ENCODE data around the gene ZDHHC14.

Gene ZDHHC14

DNA sequence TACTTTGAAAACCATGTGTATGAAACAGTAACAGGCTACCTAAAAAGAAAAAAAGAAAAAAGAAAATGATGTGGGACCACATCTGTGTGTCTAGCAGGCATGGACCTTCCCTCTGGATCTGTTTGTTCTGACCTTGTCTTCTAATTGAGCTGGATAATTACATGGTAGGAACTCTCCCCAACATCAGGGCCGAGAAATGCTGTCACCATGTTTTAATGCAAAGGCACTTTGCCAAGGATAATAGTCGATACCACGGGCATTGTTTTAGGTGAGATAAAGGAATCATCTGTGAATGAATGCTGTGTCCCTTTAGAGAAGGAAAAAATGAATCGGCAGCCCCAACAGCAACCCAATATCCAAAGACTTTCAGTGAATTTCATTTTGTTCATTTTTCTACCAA is 149.1 kb downstream of the ZDHHC14 start:
- no peak overlapping the region for H3K4me3 ChIP-seq (ENCODE audit: low read length)
- no peak for TF ChIP-seq ZNF274 (IDR thresholded peaks at IDR 0.05; ENCODE audit: low read depth, low read length)

GRCh38 chr6:157530724-157531168 is 149.8 kb downstream of the ZDHHC14 start:
- H3K4me3 ChIP-seq (ENCODE audit: low read length) = no peak overlapping the region
- TF ChIP-seq ZNF274 (IDR thresholded peaks at IDR 0.05; ENCODE audit: low read depth, low read length) = no peak

DNA sequence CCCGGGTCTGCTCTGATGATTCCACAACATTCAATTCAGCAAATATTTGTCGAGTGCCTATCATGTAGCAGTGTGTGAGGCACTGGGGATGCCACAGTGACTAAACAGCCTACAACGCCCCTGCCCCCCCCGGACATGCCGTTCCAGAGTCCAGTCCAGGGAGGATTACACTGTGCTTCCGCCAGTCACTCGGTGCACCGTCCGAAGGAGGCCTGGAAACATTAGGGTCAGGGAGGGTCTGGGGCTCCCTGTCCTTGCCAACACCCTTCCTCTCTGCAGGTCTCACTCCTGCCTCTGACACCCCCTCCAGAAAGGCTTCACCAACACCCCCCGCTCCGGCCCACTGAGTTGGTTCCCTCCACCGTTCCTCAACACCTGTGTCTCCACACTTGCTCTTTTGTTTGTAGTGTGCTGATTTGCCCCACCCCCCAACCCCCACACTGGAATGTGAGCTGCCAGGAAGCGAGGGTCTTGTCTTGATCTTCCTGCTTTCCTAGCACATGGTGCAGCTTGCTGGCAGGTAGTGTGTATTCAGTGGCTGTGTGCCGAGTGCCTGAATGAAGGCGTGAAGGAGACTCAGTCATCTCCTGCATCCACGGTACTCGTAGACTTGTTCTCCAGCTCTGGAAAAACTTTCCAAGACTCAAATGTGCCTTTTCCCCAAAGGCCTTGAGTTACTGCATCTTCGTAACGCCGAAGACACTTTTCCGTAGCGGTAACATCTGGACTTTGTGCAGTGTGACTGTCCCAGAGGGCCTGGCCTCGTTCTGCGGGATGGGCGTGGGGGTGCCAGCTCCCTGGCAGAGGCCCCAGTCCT is 150.4 kb downstream of the ZDHHC14 start:
- TF ChIP-seq ZNF274 (IDR thresholded peaks at IDR 0.05; ENCODE audit: low read depth, low read length) = no peak
- no peak overlapping the region for H3K4me3 ChIP-seq (ENCODE audit: low read length)

DNA sequence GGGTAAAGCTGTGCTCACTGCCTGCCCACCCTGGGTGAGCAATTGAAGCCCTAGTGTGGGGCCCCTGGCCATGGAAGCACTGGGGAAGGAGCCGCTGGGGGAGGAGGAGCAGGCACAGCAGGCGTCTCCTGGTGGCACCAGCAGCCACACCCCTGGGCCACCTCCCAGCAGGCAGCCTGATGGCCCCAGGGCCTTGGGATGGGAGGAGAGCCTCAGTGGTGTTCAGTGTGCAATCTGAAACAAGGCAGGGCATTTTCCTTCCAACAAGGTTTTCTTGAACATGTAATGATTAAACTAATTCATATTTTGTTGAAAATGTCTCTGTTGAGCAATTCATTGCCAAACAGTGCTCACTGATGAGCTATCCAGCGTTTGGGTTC is 151.0 kb downstream of the ZDHHC14 start:
- H3K4me3 ChIP-seq (ENCODE audit: low read length) = no peak overlapping the region
- TF ChIP-seq ZNF274 (IDR thresholded peaks at IDR 0.05; ENCODE audit: low read depth, low read length) = no peak

- TF ChIP-seq ZNF274 (IDR thresholded peaks at IDR 0.05; ENCODE audit: low read depth, low read length) = no peak
- H3K4me3 ChIP-seq (ENCODE audit: low read length) = no peak overlapping the region
These were observed 152.3 kb downstream of the ZDHHC14 start for GRCh38 chr6:157533048-157533871.

- H3K4me3 ChIP-seq (ENCODE audit: low read length) = no peak overlapping the region
- no peak for TF ChIP-seq ZNF274 (IDR thresholded peaks at IDR 0.05; ENCODE audit: low read depth, low read length)
These were observed 153.3 kb downstream of the ZDHHC14 start for GRCh38 chr6:157534134-157534871.

DNA sequence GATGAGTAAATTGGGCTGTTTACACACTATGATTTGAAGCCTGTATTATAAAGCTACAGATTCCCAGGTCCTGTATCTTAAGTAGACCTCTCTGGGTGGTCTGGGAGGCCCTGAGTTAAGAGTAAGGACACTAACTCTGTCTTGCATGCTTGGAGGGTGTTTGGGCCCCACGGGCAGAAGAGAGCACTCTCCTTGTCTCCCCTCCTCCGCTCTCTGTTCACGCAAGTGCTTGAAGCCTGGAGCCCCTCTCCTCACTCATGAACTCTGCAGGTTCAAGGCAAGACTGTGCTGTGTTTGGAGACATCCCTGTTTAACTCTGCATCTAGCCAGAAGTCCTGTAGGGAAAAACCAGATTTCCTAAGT is 154.0 kb downstream of the ZDHHC14 start:
- no peak for TF ChIP-seq ZNF274 (IDR thresholded peaks at IDR 0.05; ENCODE audit: low read depth, low read length)
- no peak overlapping the region for H3K4me3 ChIP-seq (ENCODE audit: low read length)

DNA sequence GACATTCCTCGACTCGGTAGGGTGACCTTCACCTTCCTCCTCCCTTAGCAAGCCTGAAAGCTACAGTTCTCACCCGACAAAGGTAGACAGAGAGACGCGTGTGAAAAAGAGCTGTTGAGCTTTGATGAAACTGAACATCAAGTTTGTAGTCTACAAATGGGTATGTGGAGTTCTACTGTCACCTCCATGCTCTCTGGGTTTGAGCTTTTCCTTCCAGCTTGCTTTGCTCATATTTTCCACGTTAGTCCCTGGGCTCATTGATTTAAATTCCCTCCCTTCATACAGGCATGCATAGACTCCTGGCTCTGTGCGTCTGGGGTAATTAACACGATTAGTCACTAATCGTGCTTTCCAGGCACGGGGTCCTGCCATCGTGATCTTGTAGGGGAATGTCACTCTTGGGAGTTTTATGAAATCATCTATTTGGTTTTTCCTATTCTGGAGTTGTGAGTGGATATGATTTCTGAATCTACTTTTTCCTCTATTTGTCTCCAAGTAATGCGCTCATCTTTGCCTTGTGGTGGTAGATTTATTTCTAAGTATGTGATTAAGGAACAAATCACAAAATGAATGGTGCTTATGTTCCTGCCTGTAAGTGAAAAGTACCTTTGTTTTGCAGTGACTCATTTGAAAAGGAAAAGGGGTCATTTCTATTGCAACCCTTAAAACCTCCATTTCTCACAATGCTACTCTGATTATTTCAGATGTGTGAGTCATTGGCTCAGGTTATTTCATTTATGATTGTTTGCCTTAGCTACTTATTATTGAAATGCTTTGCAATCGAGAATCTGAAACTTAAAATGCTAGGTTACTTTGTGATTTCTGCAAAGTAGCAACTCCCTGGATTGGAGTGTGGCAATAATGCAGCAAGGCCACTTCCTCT is 154.6 kb downstream of the ZDHHC14 start:
- H3K4me3 ChIP-seq (ENCODE audit: low read length) = no peak overlapping the region
- TF ChIP-seq ZNF274 (IDR thresholded peaks at IDR 0.05; ENCODE audit: low read depth, low read length) = no peak

DNA sequence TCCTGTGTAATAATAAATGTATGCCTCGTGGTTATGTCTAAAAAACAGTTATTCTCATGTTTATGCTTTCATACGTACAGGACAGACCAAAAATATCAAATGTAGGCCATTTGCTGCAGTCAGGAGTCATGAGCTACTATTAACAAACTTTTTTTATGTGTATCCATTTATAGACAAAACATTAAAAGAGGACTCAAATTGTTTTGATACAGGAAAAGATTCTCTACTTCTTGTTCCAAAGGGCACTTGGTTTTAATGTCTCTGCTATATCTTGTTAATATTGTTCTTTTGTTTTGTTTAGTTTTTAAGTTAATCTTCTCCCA is 155.2 kb downstream of the ZDHHC14 start:
- TF ChIP-seq ZNF274 (IDR thresholded peaks at IDR 0.05; ENCODE audit: low read depth, low read length) = no peak
- H3K4me3 ChIP-seq (ENCODE audit: low read length) = no peak overlapping the region

- TF ChIP-seq ZNF274 (IDR thresholded peaks at IDR 0.05; ENCODE audit: low read depth, low read length) = no peak
- H3K4me3 ChIP-seq (ENCODE audit: low read length) = no peak overlapping the region
These were observed 156.6 kb downstream of the ZDHHC14 start for GRCh38 chr6:157537556-157537955.

- TF ChIP-seq ZNF274 (IDR thresholded peaks at IDR 0.05; ENCODE audit: low read depth, low read length) = no peak
- H3K4me3 ChIP-seq (ENCODE audit: low read length) = no peak overlapping the region
These were observed 157.2 kb downstream of the ZDHHC14 start for GRCh38 chr6:157538168-157538567.

DNA sequence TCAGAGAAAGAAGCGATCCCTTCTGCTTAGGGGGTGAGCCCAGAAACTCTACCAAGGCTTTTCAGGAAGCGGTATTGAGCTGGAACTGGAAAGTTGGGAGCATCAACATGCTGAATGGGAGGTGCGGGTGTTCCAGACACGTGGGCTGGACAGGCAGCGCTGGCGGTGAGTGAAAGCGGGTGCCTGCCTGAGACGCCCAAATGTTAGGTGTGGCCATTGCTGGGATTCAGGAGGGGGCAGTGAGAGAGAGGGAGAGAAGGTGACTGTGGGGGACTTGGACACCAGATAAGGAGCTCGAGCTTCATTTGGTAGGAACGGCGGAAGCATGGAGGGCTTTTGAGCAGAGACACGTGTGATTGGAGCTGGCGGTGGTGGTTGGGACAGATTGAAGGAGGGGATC is 157.7 kb downstream of the ZDHHC14 start:
- TF ChIP-seq ZNF274 (IDR thresholded peaks at IDR 0.05; ENCODE audit: low read depth, low read length) = no peak
- H3K4me3 ChIP-seq (ENCODE audit: low read length) = no peak overlapping the region

- TF ChIP-seq ZNF274 (IDR thresholded peaks at IDR 0.05; ENCODE audit: low read depth, low read length) = no peak
- H3K4me3 ChIP-seq (ENCODE audit: low read length) = no peak overlapping the region
These were observed 158.4 kb downstream of the ZDHHC14 start for GRCh38 chr6:157539421-157539822.

All from GM08714 (cell line).